DND-41 (cell line): Measurements from ENCODE around the gene GRID1.

Source experiments
- CTCF ChIP-seq: IDR thresholded peaks from 2 replicates; pipeline ENCODE4 v1.5.1; 2012; ENCODE audit warnings: borderline replicate concordance, low read length, moderate library complexity, mild to moderate bottlenecking; ENCODE audit not compliant: poor library complexity, severe bottlenecking; ENCODE audit errors: extremely low read depth
- EZH2 ChIP-seq: IDR thresholded peaks from 3 replicates; pipeline ENCODE4 v1.6.1; 2012; ENCODE audit warnings: borderline replicate concordance, low read depth, mild to moderate bottlenecking, moderate library complexity, low read length, inconsistent platforms; ENCODE audit not compliant: severe bottlenecking

- TF ChIP-seq CTCF (no peak), EZH2 (no peak)
Measured at GRCh38 chr10:86077271-86077670, 289.3 kb downstream of the GRID1 start.
